ENCODE measurements around the gene ADCY4. TPM values are rescaled to one million over a fixed set of nuclear protein-coding genes. Genes with fewer than 3 reads are reported as not detected.

ADCY4 gene
- total and polyA plus RNA-seq, 2 donors (not counting 3 experiments of a cell fraction or from before 2014, with no cell fraction given): 81.6 to 84.0 TPM

DNA sequence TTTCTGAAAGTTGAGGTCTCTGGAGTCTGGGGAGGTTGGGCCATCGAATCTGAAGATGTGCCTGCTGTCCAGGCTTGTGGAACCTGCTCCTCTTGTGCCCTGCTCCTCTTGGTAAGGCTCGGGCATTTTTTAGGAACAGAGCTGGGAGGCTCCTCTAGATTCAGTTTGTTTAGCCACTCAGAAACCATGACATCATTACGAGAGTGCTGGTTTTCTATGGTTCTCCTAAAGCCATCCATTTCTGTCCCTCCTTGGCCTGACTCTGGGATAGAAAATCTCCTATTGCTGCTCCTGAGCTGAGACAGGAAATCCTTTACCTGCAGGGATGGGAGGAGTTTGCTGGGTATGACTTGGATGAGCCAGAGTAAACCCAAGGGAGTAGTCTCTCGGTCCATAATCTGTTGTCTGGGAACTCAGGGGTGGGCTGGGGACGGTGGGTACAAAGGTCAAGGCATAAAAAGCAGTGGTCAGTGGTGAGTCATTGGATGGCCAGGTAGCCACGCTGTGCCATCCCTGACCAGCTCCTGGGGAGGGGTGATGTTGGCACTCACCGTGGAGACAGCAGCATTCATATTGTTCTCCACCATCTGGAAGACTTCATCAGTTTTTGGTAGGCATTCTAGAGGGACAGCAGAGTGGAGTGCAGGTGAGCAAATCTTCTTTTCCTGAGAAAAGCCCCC, 2.4 kb upstream of the ADCY4 start:
- Histone ChIP-seq H3K9ac (replicated peaks; ENCODE audit: extremely low read depth, insufficient read depth, low read length) (no peak overlapping the region), H3K27ac (ENCODE audit: insufficient read depth, low read depth, low read length) (no peak overlapping the region), H4K20me1 (replicated peaks; ENCODE audit: control insufficient read depth, extremely low read depth, insufficient read depth, low read length) (no peaks in the 10 kb centered on the region), H2AFZ (ENCODE audit: low read depth, low read length) (no peak overlapping the region), H3K4me2 (ENCODE audit: insufficient read depth, low read length) (no peak overlapping the region), H3K4me3 (replicated peaks in 1 of 3; ENCODE audit: insufficient read depth in 1 of 3, low read depth in 1 of 3, low read length in 3 of 3) (no peak overlapping the region), H3K36me3 (ENCODE audit: control insufficient read depth in 2 of 2, extremely low read depth in 1 of 2, insufficient read depth in 2 of 2, low read length in 2 of 2) (no peaks in the 10 kb centered on the region), H3K9me3 (replicated peaks; ENCODE audit: control insufficient read depth, insufficient read depth, low read length) (no peaks in the 10 kb centered on the region), H3K27me3 (ENCODE audit: control insufficient read depth in 2 of 2, insufficient read depth in 2 of 2, low read length in 2 of 2) (peaks cover 5 to 9% of the 10 kb centered on the region in 2 experiments), H3K79me2 (ENCODE audit: control insufficient read depth, insufficient read depth, low read length) (no peaks in the 10 kb centered on the region), H3K4me1 (ENCODE audit: control insufficient read depth, extremely low read depth, insufficient read depth, low read length) (peaks cover 36% of the 10 kb centered on the region), H3K9me1 (replicated peaks; ENCODE audit: control insufficient read depth, extremely low read depth, insufficient read depth, low read length) (no peaks in the 10 kb centered on the region)
- BruUV-seq (replicated peaks): no TSS peak
- intact Hi-C loops (cut with micrococcal nuclease): no loop called here
- ChIA-PET CTCF (interaction anchor here (0.5 to 20.1 kb wide), 4 partner anchors 9 to 373 kb away, joined by 3 to 811 read pairs (median 12); partner anchors contain the start of genes CBLN3 and KHNYN), POLR2A (no interaction called here)
- TF ChIP-seq, protein P1, sequence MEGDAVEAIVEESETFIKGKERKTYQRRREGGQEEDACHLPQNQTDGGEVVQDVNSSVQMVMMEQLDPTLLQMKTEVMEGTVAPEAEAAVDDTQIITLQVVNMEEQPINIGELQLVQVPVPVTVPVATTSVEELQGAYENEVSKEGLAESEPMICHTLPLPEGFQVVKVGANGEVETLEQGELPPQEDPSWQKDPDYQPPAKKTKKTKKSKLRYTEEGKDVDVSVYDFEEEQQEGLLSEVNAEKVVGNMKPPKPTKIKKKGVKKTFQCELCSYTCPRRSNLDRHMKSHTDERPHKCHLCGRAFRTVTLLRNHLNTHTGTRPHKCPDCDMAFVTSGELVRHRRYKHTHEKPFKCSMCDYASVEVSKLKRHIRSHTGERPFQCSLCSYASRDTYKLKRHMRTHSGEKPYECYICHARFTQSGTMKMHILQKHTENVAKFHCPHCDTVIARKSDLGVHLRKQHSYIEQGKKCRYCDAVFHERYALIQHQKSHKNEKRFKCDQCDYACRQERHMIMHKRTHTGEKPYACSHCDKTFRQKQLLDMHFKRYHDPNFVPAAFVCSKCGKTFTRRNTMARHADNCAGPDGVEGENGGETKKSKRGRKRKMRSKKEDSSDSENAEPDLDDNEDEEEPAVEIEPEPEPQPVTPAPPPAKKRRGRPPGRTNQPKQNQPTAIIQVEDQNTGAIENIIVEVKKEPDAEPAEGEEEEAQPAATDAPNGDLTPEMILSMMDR (IDR thresholded peaks at IDR 0.05; ENCODE audit: extremely low read depth in 1 of 2, insufficient read depth in 1 of 2, low read depth in 1 of 2, low read length in 2 of 2): no peak
- TF ChIP-seq EZH2 (IDR thresholded peaks at IDR 0.05; ENCODE audit: borderline replicate concordance, low read depth, low read length, severe bottlenecking): no peak
- no peak for TF ChIP-seq MYC (IDR thresholded peaks at IDR 0.05; ENCODE audit: low read depth, low read length)
- TF ChIP-seq JUN (IDR thresholded peaks at IDR 0.05; ENCODE audit: borderline replicate concordance, insufficient read depth, insufficient read length, low read depth): no peak
- no peak for TF ChIP-seq POLR2A (IDR thresholded peaks at IDR 0.05; ENCODE audit: low read depth, low read length)
- TF ChIP-seq, protein P2, sequence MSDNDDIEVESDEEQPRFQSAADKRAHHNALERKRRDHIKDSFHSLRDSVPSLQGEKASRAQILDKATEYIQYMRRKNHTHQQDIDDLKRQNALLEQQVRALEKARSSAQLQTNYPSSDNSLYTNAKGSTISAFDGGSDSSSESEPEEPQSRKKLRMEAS (IDR thresholded peaks at IDR 0.05; ENCODE audit: insufficient read depth, insufficient read length): no peak
- no peak for TF ChIP-seq FOS (IDR thresholded peaks at IDR 0.05; ENCODE audit: borderline replicate concordance, insufficient read depth, low read length)
- TF ChIP-seq GATA2 (IDR thresholded peaks at IDR 0.05; ENCODE audit: insufficient read depth, insufficient read length, low read depth, low read length): no peak
- no peak for TF ChIP-seq POLR2AphosphoS5 (IDR thresholded peaks at IDR 0.05; ENCODE audit: insufficient read depth, low read depth, low read length)
- dilution Hi-C loops (cut with MboI; ENCODE audit: extremely low pct_ligation_motif_present, low sequenced_read_pairs): no loop called here
- no peak for DNase-seq (ENCODE audit: low read depth, low spot score)
- no peak for FAIRE-seq
